A549 (cell line): ENCODE results near the gene CKAP5.

Source experiments
- RCOR1 ChIP-seq: fragments of 150-350 bp; IDR thresholded peaks from 2 replicates; pipeline ENCODE4 v1.6.1; 2014; ENCODE audit warnings: antibody characterized with exemption, low read length, low read depth
- TF ChIP-seq, protein P1 (sequence below): fragments of 150-350 bp; IDR thresholded peaks from 2 replicates; pipeline ENCODE4 v1.6.1; 2014; ENCODE audit warnings: low read depth, mild to moderate bottlenecking, low read length

DNA sequence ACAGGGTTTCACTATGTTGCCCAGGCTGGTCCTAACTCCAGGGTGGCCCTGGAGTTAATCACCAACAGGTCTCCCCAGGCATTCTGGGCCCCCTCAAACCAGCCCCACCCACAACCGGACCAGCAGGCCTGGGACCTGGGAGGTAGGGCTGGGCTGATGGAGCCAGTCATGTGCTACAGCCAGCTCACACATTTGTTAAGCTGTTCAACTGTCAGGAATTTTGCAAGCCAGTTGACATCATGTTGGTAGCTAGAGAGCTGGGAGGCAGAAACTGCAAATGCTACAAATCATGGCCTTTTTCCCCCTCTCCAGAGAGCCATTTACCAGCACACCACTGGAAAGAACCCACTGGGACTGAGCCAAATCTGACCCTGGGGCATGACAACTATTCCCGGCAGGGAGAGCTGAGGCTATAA lies 152.5 kb downstream of the CKAP5 start:
- no peak for TF ChIP-seq RCOR1
- TF ChIP-seq, protein P1, sequence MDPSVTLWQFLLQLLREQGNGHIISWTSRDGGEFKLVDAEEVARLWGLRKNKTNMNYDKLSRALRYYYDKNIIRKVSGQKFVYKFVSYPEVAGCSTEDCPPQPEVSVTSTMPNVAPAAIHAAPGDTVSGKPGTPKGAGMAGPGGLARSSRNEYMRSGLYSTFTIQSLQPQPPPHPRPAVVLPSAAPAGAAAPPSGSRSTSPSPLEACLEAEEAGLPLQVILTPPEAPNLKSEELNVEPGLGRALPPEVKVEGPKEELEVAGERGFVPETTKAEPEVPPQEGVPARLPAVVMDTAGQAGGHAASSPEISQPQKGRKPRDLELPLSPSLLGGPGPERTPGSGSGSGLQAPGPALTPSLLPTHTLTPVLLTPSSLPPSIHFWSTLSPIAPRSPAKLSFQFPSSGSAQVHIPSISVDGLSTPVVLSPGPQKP: no peak
